Sigmoid colon (tissue), 4 donors: ENCODE measurements around the gene PIK3CD.
A peak's percentile ranks its signal among the peaks of the same experiment; 100 is the strongest.

Experiments
- CTCF ChIP-seq, 4 experiments: fragments of 450-650 bp in 3 of 4; fragments of 200-600 bp in 1 of 4; IDR thresholded peaks; one replicate each; pipeline ENCODE4 v1.5.1; 2016 to 2019; ENCODE audit warnings: antibody characterized with exemption in 4 of 4, mild to moderate bottlenecking in 3 of 4, moderate library complexity in 2 of 4
- EP300 ChIP-seq, 4 donors: sonication (generic); formaldehyde crosslinking; IDR thresholded peaks; one replicate each; pipeline ENCODE4 v1.6.1; 2017; ENCODE audit warnings: antibody characterized with exemption in 4 of 4
- POLR2A ChIP-seq, 2 donors: fragments of 450-650 bp; IDR thresholded peaks; one replicate each; pipeline ENCODE4 v1.6.1; 2016; ENCODE audit warnings: antibody characterized with exemption in 2 of 2, mild to moderate bottlenecking in 2 of 2, moderate library complexity in 2 of 2

GRCh38 chr1:9687120-9687873 is 35.8 kb downstream of the PIK3CD start:
- TF ChIP-seq CTCF (IDR thresholded peaks at IDR 0.05): peak in 1 of 4 experiments; percentile 9
- TF ChIP-seq POLR2A (IDR thresholded peaks at IDR 0.05): no peak
- no peak for TF ChIP-seq EP300 (IDR thresholded peaks at IDR 0.05)
